Skeletal muscle satellite cell (primary cell): ENCODE results near the gene ZMIZ1.

ENCODE experiments used
- H3K27me3 ChIP-seq: 2 replicates; pipeline ENCODE4 v1.7.0; 2013; ENCODE audit warnings: low read length; ENCODE audit not compliant: control insufficient read depth, insufficient read depth
- H3K36me3 ChIP-seq: 2 replicates; pipeline ENCODE4 v1.7.0; 2013; ENCODE audit warnings: mild to moderate bottlenecking, control low read depth, low read length; ENCODE audit not compliant: insufficient read depth
- H3K4me1 ChIP-seq: 2 replicates; pipeline ENCODE4 v1.7.0; 2013; ENCODE audit warnings: low read length; ENCODE audit not compliant: control insufficient read depth, insufficient read depth
- H3K4me2 ChIP-seq: 2 replicates; pipeline ENCODE4 v1.7.0; 2013; ENCODE audit warnings: mild to moderate bottlenecking, low read length
- H3K4me3 ChIP-seq: 2 replicates; pipeline ENCODE4 v1.7.0; 2013; ENCODE audit warnings: low read length
- H3K9ac ChIP-seq: 2 replicates; pipeline ENCODE4 v1.7.0; 2013; ENCODE audit warnings: mild to moderate bottlenecking, low read depth, low read length, moderate library complexity
- H3K9me3 ChIP-seq: replicated peaks from 2 replicates; pipeline ENCODE4 v1.7.0; 2013; ENCODE audit warnings: mild to moderate bottlenecking, control low read depth, low read length

The ZMIZ1 gene

DNA sequence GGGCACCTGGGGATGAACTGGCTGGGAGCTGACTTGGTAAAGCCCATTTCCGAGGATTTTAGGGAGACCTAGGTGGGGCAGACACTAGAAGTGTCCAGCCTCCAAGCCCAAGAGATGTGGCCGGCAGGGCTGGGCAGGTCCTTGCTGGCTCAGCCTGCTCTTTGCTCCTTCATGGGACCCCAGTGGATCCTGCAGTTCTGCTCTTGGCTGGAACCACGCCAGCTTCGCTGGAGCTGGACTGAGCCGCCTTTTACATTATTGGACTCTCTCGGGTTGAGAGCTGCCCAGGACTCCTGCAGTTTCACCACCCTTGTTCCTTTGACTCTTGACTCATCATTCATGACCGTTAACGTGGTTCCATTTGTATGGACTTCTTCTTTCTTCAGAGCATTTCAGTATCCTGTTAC lies 284.2 kb downstream of the ZMIZ1 start:
- no peaks in the 10 kb centered on the region for H3K9me3 ChIP-seq
- no peak overlapping the region for H3K4me3 ChIP-seq
- H3K27me3 ChIP-seq, result no peaks in the 10 kb centered on the region
- H3K4me2 ChIP-seq, result no peak overlapping the region
- no peak overlapping the region for H3K9ac ChIP-seq
- H3K4me1 ChIP-seq, result peaks cover 20% of the 10 kb centered on the region
- H3K36me3 ChIP-seq, result peaks cover 71% of the 10 kb centered on the region

DNA sequence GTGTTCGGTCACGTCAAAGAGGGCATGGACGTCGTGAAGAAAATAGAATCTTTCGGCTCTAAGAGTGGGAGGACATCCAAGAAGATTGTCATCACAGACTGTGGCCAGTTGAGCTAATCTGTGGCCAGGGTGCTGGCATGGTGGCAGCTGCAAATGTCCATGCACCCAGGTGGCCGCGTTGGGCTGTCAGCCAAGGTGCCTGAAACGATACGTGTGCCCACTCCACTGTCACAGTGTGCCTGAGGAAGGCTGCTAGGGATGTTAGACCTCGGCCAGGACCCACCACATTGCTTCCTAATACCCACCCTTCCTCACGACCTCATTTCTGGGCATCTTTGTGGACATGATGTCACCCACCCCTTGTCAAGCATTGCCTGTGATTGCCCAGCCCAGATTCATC lies 285.0 kb downstream of the ZMIZ1 start:
- Histone ChIP-seq H3K9ac (no peak overlapping the region), H3K9me3 (no peaks in the 10 kb centered on the region), H3K4me2 (no peak overlapping the region), H3K36me3 (peaks cover 68% of the 10 kb centered on the region), H3K27me3 (no peaks in the 10 kb centered on the region), H3K4me3 (no peak overlapping the region), H3K4me1 (peaks cover 15% of the 10 kb centered on the region)

DNA sequence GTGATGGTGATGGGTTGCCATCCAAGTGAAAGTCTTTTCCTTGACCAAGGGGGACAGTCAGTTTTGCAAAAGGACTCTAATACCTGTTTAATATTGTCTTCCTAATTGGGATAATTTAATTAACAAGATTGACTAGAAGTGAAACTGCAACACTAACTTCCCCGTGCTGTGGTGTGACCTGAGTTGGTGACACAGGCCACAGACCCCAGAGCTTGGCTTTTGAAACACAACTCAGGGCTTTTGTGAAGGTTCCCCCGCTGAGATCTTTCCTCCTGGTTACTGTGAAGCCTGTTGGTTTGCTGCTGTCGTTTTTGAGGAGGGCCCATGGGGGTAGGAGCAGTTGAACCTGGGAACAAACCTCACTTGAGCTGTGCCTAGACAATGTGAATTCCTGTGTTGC lies 285.4 kb downstream of the ZMIZ1 start:
- Histone ChIP-seq H3K9me3 (no peaks in the 10 kb centered on the region), H3K4me2 (no peak overlapping the region), H3K27me3 (no peaks in the 10 kb centered on the region), H3K4me3 (no peak overlapping the region), H3K9ac (no peak overlapping the region), H3K36me3 (peaks cover 64% of the 10 kb centered on the region), H3K4me1 (peaks cover 11% of the 10 kb centered on the region)

DNA sequence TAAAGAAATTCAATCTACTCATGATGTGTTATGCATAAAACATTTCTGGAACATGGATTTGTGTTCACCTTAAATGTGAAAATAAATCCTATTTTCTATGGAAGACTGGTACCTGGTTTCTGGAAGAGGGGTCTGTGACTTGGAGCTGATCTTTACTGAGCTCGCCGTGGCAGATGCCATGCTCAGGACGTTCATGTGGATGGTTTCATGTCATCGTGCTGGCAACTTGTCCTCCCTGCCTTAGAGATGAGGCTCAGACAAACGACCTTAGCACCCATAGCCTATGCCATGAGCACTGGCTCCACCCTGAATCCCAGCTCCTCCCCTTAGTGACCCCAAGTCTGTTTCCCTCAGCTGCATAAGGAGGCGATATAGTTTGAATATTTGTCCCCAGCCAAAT lies 285.8 kb downstream of the ZMIZ1 start:
- H3K9me3 ChIP-seq, result no peaks in the 10 kb centered on the region
- no peaks in the 10 kb centered on the region for H3K27me3 ChIP-seq
- H3K4me3 ChIP-seq, result no peak overlapping the region
- peaks cover 59% of the 10 kb centered on the region for H3K36me3 ChIP-seq
- H3K4me2 ChIP-seq, result no peak overlapping the region
- H3K4me1 ChIP-seq, result peaks cover 6% of the 10 kb centered on the region
- H3K9ac ChIP-seq, result no peak overlapping the region

DNA sequence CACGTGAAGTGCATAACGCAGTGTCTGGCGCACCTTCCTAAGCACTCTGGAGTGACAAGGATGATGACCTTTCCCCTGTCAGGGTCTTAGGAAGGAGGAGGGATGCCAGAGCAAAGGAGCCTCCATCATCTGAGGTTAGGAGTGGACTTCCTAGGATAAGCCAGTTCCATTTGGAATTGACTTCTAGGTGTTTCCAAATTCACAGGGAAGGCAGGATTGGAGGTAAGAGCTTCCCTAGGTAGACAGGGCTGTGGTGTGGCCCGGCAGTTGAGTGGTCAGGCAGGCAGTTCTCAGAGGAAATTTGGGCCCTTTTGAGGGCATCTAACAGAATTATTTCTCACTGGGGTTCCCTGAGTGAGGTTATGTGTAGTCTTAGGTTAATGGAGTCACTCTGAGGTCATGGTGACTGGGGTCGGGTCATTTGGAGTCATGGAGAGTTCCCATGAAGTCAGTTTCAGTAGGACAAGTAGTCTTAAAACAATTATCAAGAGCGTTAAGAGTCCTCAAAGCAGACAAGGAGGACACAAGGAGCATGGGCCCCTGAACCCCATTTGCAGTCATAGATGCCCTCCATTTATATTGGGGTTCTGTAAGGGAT lies 286.8 kb downstream of the ZMIZ1 start:
- Histone ChIP-seq H3K9me3 (no peaks in the 10 kb centered on the region), H3K4me1 (no peaks in the 10 kb centered on the region), H3K27me3 (no peaks in the 10 kb centered on the region), H3K9ac (no peak overlapping the region), H3K4me3 (no peak overlapping the region), H3K36me3 (peaks cover 50% of the 10 kb centered on the region), H3K4me2 (no peak overlapping the region)

DNA sequence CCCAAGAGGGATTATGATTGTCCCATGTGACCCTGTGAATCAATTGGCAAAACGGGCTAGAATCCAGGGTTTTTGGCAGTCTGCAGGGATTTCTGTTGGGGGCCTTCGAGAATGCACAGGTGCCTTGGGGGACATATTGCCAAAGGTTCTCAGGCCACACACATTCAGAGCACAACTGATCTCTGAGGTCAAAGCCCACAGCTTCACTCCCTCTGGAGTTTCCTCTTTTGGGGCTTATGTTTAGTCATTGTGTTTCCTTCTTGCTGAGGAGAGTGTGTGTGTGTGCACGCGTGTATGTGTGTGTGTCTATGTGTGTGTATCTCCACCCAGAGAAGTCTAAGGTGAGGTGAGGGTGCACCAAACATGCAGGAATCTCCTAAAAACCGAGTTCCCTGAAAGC lies 287.3 kb downstream of the ZMIZ1 start:
- Histone ChIP-seq H3K4me2 (no peak overlapping the region), H3K36me3 (peaks cover 45% of the 10 kb centered on the region), H3K4me1 (no peaks in the 10 kb centered on the region), H3K9me3 (no peaks in the 10 kb centered on the region), H3K27me3 (no peaks in the 10 kb centered on the region), H3K4me3 (no peak overlapping the region), H3K9ac (no peak overlapping the region)

DNA sequence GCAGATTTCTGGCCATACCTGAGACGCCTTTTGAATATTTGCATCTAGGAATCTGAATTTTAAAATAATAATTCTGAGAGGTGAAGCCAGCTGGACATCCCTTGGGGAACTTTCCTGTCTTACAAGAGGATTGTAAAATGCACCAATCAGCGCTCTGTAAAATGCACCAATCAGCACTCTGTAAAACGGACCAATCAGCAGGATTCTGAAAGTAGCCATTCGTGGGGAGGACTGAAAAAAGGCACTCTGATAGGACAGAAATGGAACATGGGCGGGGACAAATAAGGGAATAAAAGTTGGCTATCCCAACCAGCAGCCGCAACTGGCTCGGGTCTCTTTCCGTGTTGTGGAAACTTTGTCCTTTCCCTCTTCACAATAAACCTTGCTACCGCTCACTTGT lies 288.4 kb downstream of the ZMIZ1 start:
- H3K36me3 ChIP-seq, result peaks cover 35% of the 10 kb centered on the region
- no peak overlapping the region for H3K4me2 ChIP-seq
- H3K4me1 ChIP-seq, result no peaks in the 10 kb centered on the region

DNA sequence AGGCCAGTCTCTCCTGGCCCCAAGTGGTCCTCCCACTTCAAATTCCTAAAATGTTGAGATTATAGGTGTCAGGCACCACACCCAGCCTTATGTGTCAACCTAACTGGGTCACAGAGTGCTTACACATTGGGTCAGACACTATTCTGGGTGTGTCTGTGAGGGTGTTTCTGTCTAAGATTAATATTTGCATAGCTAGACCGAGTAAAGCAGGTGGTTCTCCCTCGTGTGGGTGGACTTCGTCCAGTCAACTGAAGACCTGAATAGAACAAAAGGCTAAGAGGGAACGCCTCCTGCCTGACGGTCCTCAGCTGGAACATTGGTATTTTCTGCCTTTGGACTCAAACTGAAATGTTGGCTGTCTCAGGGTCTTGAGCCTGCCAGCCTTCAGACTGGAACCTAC lies 290.0 kb downstream of the ZMIZ1 start:
- H3K4me3 ChIP-seq, result no peak overlapping the region
- H3K27me3 ChIP-seq, result no peaks in the 10 kb centered on the region
- no peaks in the 10 kb centered on the region for H3K9me3 ChIP-seq
- H3K9ac ChIP-seq, result no peak overlapping the region
- H3K4me2 ChIP-seq, result no peak overlapping the region
- H3K36me3 ChIP-seq, result peaks cover 19% of the 10 kb centered on the region
- no peaks in the 10 kb centered on the region for H3K4me1 ChIP-seq

More for the DNA sequence above, 288.4 kb downstream of the ZMIZ1 start:
- Histone ChIP-seq H3K27me3 (no peaks in the 10 kb centered on the region), H3K9ac (no peak overlapping the region), H3K4me3 (no peak overlapping the region), H3K9me3 (no peaks in the 10 kb centered on the region)

DNA sequence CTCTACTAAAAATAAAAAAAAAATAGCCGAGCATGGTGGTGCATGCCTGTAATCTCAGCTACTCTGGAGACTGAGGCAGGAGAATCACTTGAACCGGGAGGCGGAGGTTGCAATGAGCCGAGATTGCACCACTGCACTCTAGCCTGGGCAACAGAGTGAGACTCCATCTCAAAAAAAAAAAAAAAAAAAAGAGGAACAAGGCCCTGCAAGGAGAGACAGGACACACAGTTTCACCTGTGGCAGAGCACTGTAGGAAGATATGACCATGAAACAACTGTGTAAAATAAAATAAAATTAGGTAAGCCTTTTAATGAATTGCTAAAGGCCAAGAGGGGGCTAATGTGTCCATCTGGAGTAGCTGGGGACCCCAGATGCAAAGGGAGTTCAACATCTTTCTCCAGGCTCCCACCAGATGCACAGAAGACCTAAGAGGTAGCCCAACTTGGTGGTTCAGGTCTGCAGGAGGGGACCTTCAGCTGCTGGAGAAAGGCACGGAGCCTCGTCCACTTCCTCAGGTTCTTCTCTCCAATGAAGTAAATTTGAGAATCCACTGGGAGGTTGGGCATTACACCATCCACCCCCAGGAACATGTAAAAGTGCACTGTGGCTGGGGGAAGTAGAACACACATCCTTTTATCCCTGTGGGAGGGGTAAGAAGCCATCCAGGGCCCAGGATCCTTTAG lies 291.2 kb downstream of the ZMIZ1 start:
- H3K4me1 ChIP-seq, result no peaks in the 10 kb centered on the region
- H3K36me3 ChIP-seq, result peaks cover 7% of the 10 kb centered on the region
- H3K4me3 ChIP-seq, result no peak overlapping the region
- no peak overlapping the region for H3K4me2 ChIP-seq
- no peaks in the 10 kb centered on the region for H3K9me3 ChIP-seq
- H3K27me3 ChIP-seq, result no peaks in the 10 kb centered on the region
- no peak overlapping the region for H3K9ac ChIP-seq

DNA sequence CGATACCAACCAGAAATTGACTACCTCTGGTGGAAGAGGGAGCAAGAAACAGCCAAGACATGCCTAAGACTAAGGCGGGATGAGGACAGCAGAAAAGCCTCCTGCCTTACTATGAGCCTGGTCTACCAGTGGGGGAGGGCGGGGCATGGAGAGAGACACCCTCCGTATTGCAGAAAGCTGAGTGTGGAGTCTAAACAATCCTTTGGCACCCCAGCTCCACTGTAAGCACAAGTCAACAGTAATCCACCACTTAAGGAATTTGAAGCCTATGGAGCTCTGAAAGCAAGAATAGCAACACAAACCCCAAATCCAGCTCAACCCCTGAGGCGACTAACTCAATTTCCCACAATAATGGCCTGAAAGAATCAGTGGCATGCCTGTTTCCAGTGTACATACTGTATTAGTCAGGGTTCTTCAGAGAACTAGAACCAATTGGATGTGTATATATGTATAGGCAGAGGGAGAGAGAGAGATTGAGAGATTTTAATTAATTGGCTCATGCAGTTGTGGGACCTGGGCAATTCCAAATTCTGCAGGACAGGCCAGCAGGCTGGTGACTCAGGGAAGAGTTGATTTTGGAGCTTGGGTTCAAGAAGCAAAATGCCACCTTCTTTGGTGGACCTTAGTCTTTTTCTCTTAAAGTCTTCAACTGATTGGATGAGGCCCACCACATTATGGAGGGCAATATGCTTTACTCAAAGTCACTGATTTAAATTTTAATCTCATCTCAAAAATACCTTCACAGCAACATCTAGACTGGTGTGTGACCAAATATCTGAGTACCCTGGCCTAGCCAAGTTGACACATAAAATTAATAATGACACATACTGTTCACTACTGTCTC lies 292.0 kb downstream of the ZMIZ1 start:
- H3K4me2 ChIP-seq, result no peak overlapping the region
- no peak overlapping the region for H3K9ac ChIP-seq
- H3K4me3 ChIP-seq, result no peak overlapping the region
- H3K4me1 ChIP-seq, result no peaks in the 10 kb centered on the region
- H3K27me3 ChIP-seq, result no peaks in the 10 kb centered on the region
- H3K9me3 ChIP-seq, result no peaks in the 10 kb centered on the region
- peaks cover under 1% of the 10 kb centered on the region for H3K36me3 ChIP-seq

DNA sequence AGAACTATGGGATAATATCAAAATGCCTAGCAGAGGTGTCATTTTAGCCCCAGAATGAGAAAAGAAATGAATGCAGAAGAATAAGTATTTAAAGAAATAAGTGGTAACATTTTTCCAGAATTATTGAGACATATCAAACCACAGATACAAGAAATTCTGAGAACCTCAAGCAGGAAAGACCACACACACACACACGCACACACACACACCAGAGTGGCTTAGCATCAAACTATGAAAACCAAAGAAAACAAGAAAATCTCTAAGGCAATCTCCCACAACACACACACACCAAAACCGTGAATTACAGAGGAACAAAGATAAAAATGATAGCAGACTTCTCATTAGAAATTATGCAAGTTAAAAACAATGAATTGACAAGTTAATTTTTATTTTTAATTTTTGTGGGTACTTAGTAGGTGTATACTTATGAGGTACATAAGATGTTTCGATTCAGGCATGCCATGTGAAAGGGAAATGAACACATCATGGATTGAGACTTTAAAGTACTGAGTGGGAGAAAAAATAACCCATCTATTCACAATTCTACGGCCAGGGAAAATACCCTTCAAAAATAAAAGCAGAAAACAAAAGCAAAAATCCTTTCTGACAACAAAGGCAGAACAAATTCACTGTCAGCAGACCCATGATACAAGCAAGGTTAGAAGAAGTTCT lies 293.1 kb downstream of the ZMIZ1 start:
- Histone ChIP-seq H3K4me1 (peaks cover 4% of the 10 kb centered on the region), H3K27me3 (no peaks in the 10 kb centered on the region), H3K9ac (no peak overlapping the region), H3K9me3 (no peaks in the 10 kb centered on the region), H3K36me3 (no peaks in the 10 kb centered on the region), H3K4me3 (no peak overlapping the region), H3K4me2 (no peak overlapping the region)
